Stimulated activated CD4-positive, alpha-beta T cell treated with anti-CD3 and anti-CD28 coated beads, Interleukin-2, amount 100 ng/mL, for 48 hours (primary cell): ENCODE measurements around the gene BRD4.
A peak's percentile ranks its signal among the peaks of the same experiment; 100 is the strongest.
"Not testable (repeated sequence)": the region's sequence is repeated elsewhere in the genome, so short reads cannot be mapped to it uniquely, and the experiment has no call there.

Source experiments
- DNase-seq, 2 donors: peaks; one replicate each; pipeline ENCODE4 v3.0.0-alpha.2; 2020

BRD4 gene

DNA sequence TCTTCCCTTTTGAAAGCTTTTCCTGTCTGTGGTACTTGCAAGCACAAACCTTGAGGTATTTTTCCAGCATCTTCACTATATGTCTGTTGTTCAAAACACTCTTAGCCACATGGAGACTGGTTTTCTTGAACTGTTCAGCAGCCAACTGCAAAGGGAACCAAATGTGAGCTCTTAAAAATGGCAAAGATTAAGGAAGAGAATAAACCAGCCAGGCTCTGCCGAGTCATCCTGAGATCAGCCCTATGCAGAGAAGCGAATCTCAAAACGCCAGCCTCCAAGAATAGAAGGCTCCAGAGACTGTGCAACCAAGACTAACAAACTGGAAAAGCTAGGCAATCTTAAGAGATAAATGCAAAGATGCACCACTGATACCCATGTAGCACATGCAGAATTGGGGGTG is 26.6 kb upstream of the BRD4 start:
- no peak for DNase-seq

GRCh38 chr19:15357906-15358305 is 25.6 kb upstream of the BRD4 start:
- DNase-seq: no peak

DNA sequence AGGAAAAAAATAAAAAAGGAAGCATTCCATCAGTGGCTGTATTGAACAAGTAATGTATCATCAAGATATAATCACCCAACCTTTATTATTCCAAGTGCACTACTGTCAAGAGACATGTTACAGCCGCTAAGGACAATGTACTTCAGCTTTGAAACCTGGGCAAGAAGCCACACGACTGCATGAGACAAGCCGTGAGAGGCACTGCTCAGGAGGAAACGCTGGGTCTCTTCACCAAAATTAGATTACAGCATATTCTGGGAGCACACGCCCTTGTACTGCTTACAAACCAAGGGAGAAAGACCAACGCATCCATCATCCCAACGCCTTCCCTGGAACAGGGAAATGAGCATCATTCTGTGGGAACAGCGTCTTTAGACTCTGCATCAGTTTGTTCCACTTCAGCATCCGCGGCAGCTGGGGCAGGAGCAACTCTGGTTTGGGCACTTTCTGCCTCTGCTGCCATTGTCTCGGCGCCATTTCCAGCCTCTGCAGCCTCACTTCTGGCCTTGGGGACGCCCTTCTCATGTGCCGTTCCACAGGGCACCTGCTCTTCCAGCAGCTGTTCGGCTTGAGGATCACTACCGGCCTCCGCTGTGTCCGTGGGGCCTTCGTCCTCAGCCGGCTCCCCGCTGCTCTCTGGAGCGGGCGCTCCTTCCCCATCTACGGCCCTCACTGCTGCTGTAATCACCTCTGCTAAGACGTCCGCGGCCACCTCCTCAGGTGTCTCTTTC is 22.4 kb upstream of the BRD4 start:
- DNase-seq: no peak

DNA sequence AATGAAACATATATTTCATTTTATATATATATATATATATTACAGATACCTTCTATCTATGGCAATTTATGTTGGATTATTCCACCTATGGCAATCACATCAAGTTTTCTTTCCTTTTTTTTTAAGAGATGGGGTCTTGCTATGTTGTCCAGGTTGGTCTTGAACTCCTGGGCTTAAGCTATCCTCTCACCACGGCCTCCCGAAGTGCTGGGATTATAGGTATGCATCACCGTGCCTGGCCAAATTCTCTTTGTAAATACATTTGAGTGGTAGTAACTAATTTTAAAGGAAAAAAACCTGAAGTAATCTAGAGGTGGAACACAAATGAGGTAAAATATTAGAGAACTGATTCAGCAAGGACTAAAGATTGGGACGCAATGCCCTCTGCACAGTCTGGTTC is 21.6 kb upstream of the BRD4 start:
- DNase-seq: no peak

DNA sequence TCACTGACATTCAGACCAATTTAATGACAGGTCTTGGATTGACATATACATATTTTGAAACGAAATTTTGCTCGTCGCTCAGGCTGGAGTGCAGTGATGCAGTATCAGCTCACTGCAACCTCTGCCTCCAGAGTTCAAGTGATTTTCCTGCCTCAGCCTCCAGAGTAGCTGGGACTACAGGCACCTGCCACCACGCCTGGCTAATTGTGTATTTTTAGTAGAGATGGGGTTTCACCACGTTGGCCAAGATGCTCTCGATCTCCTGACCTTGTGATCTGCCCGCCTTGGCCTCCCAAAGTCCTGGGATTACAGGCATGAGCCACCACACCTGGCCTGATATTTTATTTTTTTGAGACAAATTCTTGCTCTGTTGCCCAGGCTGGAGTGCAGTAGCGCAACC is 20.2 kb upstream of the BRD4 start:
- not testable (repeated sequence) for DNase-seq

- not testable (repeated sequence) for DNase-seq
These were observed 9.0 kb upstream of the BRD4 start for GRCh38 chr19:15341328-15341727.

GRCh38 chr19:15340086-15340485 is 7.7 kb upstream of the BRD4 start:
- DNase-seq: no peak

DNA sequence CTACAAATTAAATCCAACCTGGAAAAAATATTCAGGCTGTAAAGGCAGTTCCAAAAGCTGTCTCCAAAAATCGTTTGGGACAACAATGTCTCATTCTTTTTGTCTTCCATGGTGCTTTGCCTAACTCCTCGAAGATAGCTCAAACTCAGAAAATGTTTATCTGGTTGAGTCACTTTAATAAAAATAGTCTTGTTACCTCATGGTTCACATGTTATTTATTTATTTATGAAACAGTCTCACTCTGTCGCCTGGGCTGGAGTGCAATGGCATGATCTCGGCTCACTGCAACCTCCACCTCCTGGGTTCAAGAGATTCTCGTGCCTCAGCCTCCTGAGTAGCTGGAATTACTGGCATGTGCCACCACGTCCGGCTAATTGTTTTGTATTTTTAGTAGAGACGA is 4.9 kb upstream of the BRD4 start:
- DNase-seq: no peak

DNA sequence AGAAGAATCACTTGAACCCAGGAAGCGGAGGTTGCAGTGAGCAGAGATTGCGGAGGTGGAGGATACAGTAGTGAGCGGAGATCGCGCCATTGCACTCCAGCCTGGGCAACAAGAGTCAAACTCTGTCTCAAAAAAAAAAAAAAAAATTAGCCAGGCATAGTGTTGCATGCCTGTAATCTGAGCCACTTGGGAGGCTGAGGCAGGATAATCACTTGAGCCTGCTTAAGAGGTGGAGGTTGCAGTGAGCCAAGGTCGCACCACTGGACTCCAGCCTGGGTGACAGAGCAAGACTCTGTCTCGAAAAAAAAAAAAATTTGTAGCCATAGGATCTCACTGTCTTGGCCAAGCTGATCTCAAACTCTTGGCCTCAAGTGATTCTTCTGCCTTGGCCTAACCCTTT is 3.7 kb upstream of the BRD4 start:
- DNase-seq: not testable (repeated sequence)

GRCh38 chr19:15331419-15332310 is 674 bp downstream of the BRD4 start:
- peak; percentile 47 to 60 for DNase-seq

DNA sequence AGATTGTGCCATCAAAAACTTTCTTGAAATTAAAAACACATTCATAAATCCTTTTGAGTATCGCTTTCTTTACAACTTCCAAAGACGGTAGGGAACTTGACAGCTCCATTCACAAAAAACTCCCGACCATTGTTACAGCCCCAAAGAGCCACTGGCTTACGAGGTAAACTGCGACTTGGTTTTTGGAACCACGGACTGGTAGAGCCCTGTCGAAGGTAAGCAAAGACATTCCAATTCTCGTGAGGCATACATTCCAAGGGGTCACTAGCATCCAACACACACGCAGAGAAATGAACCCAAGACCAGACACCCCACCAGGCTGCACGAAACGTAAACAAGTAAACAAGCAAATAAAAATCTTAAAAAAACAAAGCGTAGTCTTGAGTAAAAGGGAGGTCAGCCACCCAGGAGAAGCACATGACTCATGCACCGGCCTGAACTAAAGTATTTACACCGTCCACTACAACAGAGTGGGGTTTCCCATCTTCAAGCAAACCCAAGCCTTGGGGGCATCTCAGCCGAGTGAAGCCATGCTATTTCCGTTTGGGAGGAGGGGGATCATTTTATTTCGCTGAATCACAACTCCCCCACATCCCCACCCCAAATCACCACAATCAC is 1.4 kb downstream of the BRD4 start:
- DNase-seq: no peak

DNA sequence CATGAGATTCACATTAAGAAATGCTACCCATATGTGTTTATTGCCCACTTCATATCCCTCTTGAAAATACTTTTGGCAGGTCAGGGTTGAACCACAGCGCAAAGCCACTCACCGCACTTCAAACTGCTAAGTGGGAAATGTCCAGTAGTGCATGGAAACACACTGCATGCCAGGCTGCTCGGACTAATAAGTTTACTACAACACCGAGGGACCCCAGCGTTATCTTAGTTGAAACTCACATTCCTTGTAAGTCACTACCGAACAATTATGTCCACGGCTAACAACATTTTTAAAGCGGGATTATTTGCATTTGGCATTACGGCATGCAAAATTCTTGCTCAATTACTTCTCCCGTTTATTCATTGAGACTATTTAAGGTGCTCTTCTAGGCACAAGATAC is 4.0 kb downstream of the BRD4 start:
- DNase-seq: no peak

DNA sequence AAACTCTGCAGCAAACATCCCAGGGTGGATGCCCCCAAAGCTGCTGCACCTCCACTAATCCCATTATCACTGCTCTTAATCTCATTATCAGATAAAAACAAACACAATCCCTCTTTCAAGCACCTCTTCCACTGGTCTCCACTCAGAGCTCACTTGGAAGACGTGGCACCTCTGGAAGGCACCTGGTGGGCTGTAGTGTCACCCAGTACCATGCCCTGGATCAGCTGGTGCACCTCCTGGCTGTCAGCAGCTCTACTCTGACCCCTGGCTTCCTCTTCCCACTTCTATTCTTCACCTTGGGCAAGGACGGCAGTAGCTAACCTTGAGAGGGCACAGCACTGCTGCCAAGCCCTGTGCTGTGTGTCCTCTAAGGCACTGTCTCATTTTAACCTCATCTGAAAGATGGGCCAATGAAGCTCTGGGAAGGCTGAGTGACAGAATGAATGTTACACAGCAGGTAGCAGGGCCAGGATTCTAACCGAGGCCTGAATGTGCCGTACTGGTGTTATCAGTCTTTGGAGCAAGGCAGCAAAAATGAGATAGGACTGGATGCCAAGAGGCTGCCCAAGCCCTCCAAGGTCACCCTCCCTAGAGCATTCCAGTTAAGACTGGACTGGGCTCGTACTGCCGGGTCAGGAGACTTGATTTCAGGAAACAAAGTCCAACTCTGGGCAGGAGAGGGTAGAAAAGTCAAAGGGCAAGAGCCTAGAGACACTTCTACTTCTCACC is 7.4 kb downstream of the BRD4 start:
- no peak for DNase-seq

DNA sequence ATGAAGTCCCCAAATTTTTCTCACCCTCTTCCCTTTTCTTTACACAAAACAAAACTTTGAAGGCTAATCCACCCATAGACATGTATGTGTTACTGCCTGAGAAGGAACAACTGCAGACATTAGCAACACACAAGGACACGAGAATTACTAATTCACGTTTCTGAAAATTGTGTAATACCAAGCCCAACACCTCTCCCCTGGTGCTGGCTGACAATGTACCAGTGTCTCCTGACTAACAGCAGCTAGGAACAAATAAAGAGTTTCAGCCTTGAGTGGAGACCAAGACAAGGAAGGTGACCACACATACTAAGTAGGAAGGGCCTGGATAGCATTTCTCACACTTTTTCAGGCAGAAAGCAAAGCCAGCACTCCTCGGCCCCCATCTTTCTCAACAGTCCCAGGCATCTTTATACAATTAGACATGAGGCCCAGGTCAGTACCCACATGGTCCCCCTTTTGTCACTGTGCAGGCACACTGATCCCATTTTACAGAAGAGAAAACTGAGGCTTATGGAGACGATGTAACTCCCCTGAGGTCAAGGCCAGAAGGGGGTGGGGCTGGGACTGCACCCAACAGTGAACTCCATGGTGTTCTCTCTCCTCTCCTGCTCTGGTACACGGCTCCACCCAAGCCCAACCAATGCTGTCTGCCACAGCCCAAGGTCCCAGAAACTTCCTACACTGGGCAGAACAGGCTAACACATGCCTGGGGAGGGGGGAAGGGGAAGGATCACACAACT is 8.7 kb downstream of the BRD4 start:
- no peak for DNase-seq

DNA sequence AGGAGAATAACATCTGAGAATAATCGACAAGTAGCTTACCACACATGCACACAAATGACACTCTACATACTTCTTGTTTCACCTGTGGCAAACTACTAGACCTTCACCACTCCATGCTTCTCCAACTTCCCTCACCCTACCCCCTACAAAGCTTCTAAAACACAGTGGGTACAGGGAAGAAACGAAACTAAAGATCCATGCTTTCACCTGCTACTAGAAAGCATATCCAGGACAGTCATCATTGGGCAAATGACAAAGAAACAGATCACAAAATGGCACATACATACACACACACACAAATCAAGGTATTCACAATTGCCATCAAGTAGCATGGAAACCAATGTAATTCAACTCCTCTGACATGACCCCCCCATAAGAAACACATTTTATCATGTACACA is 10.6 kb downstream of the BRD4 start:
- DNase-seq: no peak

DNA sequence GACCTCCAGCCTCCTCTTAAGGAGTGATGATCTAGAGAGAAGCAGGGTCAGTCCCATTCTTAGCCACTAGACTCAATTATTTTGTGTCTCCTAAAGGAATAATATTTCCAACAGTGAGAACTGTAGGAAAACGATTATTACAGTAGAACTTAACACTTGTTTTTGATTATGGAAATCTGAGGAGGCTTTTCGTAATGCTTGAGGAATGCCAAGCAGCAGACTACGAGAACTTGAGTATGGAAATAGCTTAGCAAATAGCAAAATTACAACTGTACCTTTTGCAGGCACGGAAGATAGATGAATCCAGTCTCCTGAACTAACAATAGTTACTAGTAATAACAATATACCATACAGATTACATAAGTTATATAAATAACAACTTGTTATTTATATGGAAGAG is 12.2 kb downstream of the BRD4 start:
- DNase-seq: no peak

GRCh38 chr19:15318241-15318691 is 14.1 kb downstream of the BRD4 start:
- no peak for DNase-seq

GRCh38 chr19:15317392-15318071 is 14.8 kb downstream of the BRD4 start:
- no peak for DNase-seq

DNA sequence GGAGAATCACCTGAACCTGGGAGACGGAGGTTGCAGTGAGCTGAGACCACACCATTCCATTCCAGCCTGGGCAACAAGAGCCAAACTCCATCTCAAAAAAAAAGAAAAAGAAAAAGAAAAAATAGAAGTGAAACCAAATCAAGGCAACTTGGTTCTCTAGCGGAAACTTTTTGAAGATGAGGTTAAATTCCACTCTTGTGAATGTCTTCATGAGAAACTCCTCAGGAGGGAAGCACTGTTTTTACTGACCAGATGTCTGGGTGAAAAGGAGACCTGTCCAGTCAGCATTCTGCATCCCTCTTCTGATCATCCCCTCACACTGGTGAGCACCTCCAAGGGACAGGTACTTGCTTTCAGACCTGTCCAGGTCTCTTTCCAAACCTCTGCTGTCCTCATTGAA is 15.8 kb downstream of the BRD4 start:
- DNase-seq: no peak

DNA sequence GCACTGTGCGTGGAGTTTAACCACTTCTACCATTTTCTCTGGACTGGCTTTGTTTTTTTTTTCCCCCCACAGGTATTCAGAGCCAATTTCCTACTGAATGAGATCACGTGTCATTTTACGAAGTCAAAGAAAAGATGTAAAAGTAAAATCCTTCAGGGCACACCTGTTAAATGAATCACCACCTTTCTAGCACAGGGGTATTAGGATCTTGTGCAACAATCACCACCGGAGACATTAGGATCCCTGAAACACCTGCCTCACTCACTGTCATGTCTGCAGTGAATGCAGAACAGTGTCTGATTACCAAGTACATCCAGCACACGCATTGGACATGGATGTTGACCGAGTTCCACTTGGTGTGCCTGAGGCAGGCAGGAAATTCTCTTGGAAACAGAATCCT is 17.2 kb downstream of the BRD4 start:
- DNase-seq: no peak

DNA sequence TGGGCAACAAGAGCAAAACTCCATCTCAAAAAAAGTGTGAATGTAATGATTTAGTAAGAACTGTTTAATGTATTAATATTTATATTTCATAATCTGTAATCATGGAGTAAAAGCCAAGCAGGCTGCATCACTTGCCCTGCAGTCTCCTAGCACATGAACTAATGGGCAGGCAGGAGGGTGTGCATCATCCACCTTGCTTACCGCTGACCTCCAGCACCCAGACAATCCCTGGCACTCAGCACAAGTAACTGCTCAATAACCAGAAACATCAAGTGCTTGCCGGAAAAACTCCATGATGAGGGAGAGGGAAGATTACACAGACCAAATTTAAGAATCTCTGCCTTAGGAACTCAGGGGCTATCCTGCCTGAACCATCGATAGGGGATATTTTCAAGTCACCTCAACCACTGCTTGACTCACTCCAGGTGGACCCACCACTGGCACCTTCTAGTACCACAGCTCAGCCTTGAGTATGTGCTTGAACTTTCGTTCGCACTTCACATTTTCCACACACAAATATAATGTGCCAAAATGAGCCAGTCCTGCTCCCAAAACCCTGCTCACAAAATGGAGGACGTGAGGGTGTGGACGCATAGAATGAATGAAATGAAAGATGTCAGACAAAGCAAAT is 18.6 kb downstream of the BRD4 start:
- no peak for DNase-seq
